Measurements from ENCODE around the gene AKAP7. TPM values are rescaled to one million over a fixed set of nuclear protein-coding genes. Genes with fewer than 3 reads are reported as not detected.

Gene AKAP7
- total RNA-seq, 2 experiments from 2014 or later, result 6.2 to 6.5 TPM

DNA sequence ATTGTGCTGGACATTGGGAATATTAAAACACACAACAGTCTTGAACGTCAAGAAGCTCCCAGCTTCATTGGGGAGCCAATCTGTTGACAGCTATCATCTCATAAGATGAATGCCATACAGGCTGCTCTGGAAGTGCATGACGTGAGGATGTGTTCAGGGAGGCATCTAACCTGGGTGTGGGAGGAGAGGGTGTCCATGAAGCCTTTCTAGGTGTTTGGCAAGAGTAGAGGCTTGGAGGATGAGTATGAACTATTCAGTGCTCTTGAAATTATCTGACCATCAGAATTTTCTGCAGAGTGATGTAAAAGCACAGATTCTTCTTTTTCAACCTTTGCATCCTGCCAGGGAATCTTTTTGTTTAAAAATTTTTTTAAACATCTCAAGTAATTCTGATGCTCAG is 11.6 kb downstream of the AKAP7 start:
- ChIA-PET POLR2A (no interaction called here), CTCF (no interaction called here)
- Mint-ChIP-seq H3K9me3 (no peaks in the 10 kb centered on the region), H3K36me3 (ENCODE audit: low read depth) (peaks cover 9% of the 10 kb centered on the region), H3K4me3 (no peak overlapping the region), H3K4me1 (ENCODE audit: low read depth) (no peaks in the 10 kb centered on the region), H3K27me3 (no peaks in the 10 kb centered on the region), H3K27ac (no peak overlapping the region)
- intact Hi-C loops (cut with micrococcal nuclease), result no loop called here
- TF ChIP-seq, protein P1, sequence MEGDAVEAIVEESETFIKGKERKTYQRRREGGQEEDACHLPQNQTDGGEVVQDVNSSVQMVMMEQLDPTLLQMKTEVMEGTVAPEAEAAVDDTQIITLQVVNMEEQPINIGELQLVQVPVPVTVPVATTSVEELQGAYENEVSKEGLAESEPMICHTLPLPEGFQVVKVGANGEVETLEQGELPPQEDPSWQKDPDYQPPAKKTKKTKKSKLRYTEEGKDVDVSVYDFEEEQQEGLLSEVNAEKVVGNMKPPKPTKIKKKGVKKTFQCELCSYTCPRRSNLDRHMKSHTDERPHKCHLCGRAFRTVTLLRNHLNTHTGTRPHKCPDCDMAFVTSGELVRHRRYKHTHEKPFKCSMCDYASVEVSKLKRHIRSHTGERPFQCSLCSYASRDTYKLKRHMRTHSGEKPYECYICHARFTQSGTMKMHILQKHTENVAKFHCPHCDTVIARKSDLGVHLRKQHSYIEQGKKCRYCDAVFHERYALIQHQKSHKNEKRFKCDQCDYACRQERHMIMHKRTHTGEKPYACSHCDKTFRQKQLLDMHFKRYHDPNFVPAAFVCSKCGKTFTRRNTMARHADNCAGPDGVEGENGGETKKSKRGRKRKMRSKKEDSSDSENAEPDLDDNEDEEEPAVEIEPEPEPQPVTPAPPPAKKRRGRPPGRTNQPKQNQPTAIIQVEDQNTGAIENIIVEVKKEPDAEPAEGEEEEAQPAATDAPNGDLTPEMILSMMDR (IDR thresholded peaks at IDR 0.05), result no peak
- DNase-seq (no peak), ATAC-seq (no peak)

DNA sequence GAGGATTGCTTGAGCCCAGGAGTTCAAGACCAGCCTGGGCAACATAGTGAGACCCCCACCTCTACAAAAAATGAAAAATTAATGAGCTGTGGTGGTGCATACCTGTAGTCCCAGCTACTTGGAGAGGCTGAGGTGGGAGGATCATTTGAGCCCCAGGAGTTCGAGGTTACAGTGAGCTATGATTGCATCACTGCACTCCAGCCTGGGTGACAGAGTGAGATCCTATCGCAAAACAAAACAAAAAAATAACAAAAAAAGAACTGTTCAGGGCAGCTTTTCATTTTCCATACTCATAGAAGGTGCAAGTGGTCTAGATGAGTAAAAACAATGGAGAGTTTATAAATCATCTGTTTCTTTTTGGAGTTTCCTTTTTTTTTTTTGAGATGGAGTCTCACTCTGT is 21.1 kb downstream of the AKAP7 start:
- TF ChIP-seq, protein P1 (IDR thresholded peaks at IDR 0.05), result no peak
- no peak for ATAC-seq
- no peak overlapping the region for H3K4me3 Mint-ChIP-seq
- POLR2A ChIA-PET, result no interaction called here
- H3K9me3 Mint-ChIP-seq, result no peaks in the 10 kb centered on the region
- H3K4me1 Mint-ChIP-seq (ENCODE audit: low read depth), result no peaks in the 10 kb centered on the region
- DNase-seq, result no peak
- CTCF ChIA-PET, result interaction anchor here (1.2 to 2.3 kb wide), 3 partner anchors 27 to 378 kb away, joined by 3 to 8 read pairs (median 5); no protein-coding TSS in a partner anchor
- no peak overlapping the region for H3K27ac Mint-ChIP-seq
- intact Hi-C loops (cut with micrococcal nuclease), result no loop called here
- H3K36me3 Mint-ChIP-seq (ENCODE audit: low read depth), result no peaks in the 10 kb centered on the region
- no peaks in the 10 kb centered on the region for H3K27me3 Mint-ChIP-seq

DNA sequence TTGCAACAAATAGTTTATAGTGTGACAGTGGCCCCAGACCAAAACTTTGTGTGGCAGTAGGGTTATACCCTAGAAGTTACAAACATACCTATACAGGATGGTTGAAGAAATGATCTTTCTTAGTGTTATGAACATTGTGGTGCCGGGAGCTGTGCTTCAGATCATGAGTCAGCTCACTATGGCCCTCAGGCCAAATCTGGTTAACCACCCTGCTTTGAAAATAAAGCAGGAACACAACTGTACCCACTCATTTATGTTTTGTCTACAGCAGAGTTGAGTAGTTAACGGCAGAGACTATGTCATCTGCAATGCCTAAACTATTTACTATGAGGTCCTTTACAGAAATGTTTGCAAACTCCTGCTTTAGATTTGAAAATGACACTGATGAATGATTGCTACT is 24.3 kb downstream of the AKAP7 start:
- DNase-seq (no peak), ATAC-seq (no peak)
- CTCF ChIA-PET, result interaction anchor here (1.5 kb wide), 1 partner anchor 42 kb away, joined by 3 read pairs; no protein-coding TSS in a partner anchor
- H3K27me3 Mint-ChIP-seq, result no peaks in the 10 kb centered on the region
- H3K9me3 Mint-ChIP-seq, result no peaks in the 10 kb centered on the region
- no peaks in the 10 kb centered on the region for H3K36me3 Mint-ChIP-seq (ENCODE audit: low read depth)
- H3K4me1 Mint-ChIP-seq (ENCODE audit: low read depth), result no peaks in the 10 kb centered on the region
- H3K27ac Mint-ChIP-seq, result no peak overlapping the region
- H3K4me3 Mint-ChIP-seq, result no peak overlapping the region
- intact Hi-C loops (cut with micrococcal nuclease), result no loop called here
- POLR2A ChIA-PET, result no interaction called here
- TF ChIP-seq, protein P1 (IDR thresholded peaks at IDR 0.05), result no peak

DNA sequence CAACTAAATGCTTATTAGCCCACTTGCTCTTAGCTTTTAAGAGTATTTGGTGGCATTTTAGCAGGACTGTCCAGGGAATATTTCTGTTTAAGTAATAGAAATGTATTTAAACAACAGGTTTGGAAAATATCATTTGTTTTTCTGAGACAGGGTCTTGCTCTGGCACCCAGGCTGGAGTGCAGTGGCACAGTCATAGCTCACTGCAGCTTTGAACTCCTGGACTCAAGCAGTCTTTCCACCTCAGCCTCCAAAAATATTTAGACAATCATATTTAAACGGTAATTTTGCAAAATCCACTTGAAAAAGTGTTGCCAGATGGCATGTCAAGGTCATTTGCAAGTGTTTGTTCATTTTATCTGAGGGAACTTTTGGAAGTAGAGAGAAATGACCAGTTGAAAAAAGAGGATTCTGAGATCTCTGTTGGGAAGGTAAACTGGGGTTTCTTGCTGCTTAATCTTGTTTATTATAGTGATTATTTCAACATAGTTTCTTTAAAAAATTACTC is 25.0 kb downstream of the AKAP7 start:
- DNase-seq (no peak), ATAC-seq (no peak)
- CTCF ChIA-PET, result interaction anchor here (2.0 kb wide), 1 partner anchor 275 kb away, joined by 4 read pairs; no protein-coding TSS in a partner anchor
- intact Hi-C loops (cut with micrococcal nuclease), result no loop called here
- Mint-ChIP-seq H3K4me1 (ENCODE audit: low read depth) (no peaks in the 10 kb centered on the region), H3K27me3 (no peaks in the 10 kb centered on the region), H3K27ac (no peak overlapping the region), H3K4me3 (no peak overlapping the region), H3K9me3 (no peaks in the 10 kb centered on the region), H3K36me3 (ENCODE audit: low read depth) (no peaks in the 10 kb centered on the region)
- TF ChIP-seq, protein P1 (IDR thresholded peaks at IDR 0.05), result no peak
- POLR2A ChIA-PET, result no interaction called here

DNA sequence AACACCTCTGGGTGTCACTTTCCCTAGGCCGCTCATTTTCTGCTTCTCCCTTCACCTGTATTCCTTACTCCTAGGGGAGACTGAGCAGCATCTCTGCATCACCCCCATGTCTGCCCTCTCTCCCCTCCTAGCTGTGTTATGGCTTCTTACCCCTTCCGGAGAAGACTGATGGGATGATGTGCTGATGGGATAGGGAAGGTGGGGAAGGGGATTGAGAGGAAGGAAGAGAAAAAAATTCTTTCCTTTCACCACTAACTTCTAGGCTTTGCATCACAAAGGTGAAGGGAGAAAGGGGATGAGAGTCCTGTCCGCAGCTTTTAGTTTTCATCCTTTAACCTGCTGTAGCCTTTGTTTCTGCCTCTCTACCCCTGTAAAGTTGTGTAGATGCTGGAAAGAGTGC is 26.7 kb downstream of the AKAP7 start:
- Mint-ChIP-seq H3K27ac (no peak overlapping the region), H3K27me3 (no peaks in the 10 kb centered on the region), H3K4me1 (ENCODE audit: low read depth) (no peaks in the 10 kb centered on the region), H3K9me3 (no peaks in the 10 kb centered on the region), H3K36me3 (ENCODE audit: low read depth) (peaks cover 2% of the 10 kb centered on the region), H3K4me3 (no peak overlapping the region)
- ATAC-seq, result no peak
- DNase-seq, result no peak
- intact Hi-C loops (cut with micrococcal nuclease), result no loop called here
- TF ChIP-seq, protein P1 (IDR thresholded peaks at IDR 0.05), result no peak
- ChIA-PET CTCF (interaction anchor here (1.5 to 2.0 kb wide), 2 partner anchors 22 to 277 kb away, joined by 4 read pairs; no protein-coding TSS in a partner anchor), POLR2A (no interaction called here)

Measured in activated CD8-positive, alpha-beta T cell treated with anti-CD3 and anti-CD28 coated beads for 36 hours (primary cell).